ENCODE results near the gene GAB4.

The GAB4 gene

DNA sequence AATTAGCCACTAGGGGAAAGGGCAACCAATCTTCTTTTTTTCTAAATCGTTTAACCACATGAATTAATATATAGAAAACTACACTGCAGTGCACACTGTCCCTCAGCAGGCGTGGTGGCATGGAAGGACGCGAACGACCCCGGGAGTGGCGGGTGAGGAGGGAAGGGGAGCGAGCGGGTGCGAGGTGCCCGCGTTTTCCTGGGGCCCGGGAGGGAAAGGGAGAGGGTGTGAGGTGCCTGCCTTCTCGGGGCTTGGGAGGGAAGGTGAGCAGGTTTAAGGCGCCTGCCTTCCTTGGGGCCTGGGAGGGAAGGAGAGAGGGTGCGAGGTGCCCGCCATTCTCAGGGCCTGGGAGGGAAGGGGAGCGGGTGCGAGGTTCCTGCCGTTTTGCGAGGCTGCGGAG, 765 bp downstream of the GAB4 start:
- DNase-seq = no peak
- intact Hi-C loops (cut with DNase I) = no loop called here

DNA sequence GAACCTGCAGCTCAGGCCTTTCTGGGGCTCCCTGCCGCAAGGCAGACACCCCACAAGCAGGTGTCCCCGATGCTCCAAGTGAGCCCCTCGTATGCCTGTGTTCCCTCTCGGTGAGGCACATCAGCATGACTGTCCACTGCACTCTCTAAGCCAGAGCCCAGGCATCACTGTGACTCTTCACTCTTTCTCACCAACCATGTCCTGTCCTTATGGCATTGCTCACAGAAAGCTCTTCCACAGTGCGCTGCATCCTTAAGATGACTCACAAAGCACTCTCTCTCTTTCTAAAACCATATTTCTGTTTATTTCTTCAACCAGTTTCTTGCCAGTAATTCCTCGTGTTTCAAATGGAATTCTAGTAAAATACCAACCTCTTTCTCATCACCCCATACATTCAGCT, 18.1 kb downstream of the GAB4 start:
- no peak for DNase-seq
- intact Hi-C loops (cut with DNase I) = no loop called here

DNA sequence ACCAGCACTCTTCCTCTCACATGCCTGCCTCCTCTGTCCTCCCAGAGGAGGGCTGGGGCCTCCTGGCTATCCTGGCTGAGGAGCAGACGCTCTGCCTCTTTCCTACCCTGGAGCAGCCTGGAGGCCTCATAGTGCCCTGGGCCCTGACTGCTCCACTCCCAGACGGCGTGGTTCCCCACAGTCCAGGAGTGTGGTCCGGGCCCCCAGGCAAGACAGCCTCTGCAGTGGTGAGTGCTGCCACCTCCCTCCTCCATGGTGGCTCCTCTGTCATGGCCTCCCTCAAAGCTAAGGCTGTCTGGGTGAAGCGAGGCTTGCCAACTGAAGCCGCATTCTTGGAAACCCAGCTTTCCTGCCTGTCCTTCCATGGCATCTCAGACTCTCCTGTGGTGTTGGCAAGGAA, 19.8 kb downstream of the GAB4 start:
- intact Hi-C loops (cut with DNase I) = no loop called here
- no peak for DNase-seq

DNA sequence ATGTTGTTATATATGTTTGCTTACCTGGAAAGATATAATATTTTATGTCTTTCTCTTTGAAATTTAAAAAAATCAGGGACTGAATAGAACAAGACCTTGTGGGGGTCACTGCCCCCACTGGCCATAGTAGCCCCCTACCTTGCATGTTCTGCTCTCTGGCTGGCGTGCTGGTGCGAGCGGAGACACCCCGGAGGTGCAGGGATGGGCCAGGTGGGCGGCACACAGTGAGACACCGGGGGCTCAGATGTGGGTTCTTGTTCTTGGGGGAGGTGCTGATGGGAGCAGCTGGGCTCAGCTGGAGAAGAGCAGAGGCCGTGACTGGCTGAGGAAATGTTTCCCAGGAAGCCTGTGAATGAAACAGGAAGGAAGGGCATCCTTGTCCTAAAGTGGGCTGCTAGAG, 20.2 kb downstream of the GAB4 start:
- intact Hi-C loops (cut with DNase I) = no loop called here

DNA sequence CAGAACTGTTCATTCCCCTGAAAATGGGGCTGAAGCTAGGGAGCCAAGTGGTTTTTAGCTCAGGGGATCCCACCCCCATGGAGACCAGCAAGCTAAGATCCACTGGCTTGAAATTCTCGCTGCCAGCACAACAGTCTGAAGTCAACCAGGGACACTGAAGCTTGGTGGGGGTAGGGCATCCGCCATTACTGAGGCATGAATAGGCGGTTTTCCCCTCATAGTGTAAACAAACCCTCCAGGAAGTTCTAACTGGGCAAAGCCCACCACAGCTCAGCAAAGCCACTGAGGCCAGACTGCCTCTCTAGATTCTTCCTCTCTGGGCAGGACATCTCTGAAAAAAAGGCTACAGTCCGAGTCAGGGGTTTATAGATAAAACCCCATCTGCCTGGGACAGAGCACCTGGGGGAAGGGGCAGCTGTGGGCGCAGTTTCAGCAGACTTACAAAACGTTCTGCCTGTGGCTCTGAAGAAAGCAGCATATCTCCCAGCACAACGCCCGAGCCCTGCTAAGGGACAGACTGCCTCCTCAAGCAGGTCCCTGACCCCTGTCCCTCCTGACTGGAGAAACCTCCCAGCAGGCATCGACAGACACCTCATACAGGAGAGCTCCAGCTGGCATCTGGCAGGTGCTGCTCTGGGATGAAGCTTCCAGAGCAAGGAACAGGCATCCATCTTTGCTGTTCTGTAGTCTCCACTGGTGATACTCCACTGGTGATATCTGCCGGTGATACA, 32.7 kb downstream of the GAB4 start:
- DNase-seq = no peak
- intact Hi-C loops (cut with DNase I) = no loop called here

More for the DNA sequence above, 20.2 kb downstream of the GAB4 start:
- no peak for DNase-seq

DNA sequence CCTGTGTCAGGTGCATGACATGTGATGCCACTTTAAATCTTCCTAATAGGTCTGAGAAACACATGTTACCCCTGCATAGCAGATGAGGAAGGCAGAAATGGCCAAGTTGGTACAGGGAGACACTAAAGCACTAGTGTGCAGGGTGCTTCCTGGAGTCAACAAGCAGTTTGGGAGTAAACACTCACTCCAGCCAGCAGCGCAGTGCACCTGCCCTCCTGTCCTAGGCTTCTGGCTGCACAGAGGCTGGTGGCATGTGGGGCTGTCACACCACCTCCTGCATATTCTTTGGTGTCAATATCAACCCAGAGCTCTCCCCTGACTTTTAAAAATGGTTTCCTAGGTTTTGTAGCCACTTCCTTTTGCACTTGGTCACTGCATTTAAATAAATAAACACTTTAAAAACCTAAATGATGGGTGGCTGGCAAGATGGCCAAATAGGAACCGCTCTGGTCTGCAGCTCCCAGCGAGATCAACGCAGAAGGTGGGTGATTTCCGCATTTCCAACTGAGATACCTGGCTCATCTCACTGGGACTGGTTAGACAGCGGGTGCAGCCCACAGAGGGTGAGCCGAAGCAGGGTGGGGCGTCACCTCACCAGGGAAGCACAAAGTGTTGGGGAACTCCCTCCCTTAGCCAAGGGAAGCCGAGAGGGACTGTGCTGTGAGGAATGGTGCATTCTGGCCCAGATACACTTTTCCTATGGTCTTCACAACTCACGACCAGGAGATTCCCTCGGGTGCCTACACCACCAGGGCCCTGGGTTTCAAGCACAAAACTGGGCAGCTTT, 33.5 kb downstream of the GAB4 start:
- intact Hi-C loops (cut with DNase I) = no loop called here
- DNase-seq = no peak

DNA sequence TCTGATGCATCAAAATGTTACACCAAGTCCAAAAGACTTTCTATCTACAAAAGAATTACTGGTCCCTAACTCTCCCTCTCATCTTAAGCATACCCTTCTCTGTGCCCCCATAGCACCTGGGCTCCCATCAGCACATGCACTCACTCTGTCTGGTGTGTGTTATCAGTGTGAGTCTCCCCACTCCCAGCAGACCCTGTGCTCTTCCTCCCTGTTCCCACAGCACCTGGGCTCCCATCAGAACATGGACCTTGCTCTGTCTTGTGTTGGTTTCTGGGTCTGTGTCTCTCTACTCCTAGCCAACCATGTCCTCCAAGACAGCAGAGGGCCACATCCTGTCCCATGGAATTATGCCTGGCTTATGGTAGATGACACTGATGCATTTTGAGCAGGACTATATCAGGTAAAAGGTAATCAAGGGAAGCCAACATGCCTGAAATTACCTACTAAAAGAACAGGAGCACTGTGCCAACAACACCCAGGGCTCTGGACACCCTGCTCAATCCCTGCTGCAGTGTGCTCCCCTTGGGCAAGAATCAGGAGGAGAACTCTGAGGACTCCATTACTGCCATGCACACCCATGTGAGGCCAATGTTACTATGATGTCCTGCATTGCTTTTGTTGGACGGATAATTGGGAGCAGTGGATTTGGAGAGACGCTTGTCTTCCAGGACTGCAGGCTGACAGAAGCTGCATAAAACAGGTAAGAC, 34.3 kb downstream of the GAB4 start:
- intact Hi-C loops (cut with DNase I) = no loop called here
- DNase-seq = peak in 1 of 42 donors; percentile 1

DNA sequence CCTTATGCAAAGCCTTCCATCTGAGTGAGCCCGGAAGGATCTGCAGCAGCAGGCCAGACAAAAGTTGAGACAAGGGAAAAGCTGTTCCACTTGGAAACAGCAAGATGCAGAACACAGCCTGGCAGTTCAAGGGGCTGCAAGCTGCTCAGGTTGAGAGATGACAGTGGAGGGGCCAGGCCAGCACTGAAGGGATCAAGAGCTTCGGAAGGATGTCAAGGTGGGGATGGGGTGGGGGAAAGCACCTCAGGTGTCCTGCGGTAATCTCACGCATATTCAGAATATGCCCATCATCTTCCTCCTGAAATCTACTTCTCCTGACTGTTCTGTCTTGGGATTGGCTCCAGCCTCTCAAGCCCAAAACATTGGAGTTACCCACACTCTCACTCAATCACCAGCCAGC, 35.7 kb downstream of the GAB4 start:
- intact Hi-C loops (cut with DNase I) = no loop called here
- no peak for DNase-seq

DNA sequence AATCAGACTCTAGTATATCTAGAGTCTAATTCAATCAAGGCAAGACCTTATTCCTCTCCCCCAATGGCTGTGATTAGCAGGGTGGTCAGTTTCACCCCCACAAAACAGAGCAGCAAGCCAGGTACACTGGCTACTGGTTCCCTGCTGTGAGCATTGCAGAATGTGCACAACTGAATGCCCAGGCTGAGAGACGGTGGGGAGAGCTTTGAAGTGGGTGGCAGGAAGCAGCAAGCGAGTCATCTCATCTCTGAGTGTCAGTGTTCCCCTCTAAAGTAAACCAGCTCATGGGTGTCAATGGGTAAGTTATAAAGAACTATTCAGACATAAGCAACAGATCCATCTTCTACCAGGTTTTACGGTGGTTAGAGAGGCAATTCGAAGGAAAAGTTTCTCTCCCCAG, 37.6 kb downstream of the GAB4 start:
- intact Hi-C loops (cut with DNase I) = no loop called here
- DNase-seq = no peak

DNA sequence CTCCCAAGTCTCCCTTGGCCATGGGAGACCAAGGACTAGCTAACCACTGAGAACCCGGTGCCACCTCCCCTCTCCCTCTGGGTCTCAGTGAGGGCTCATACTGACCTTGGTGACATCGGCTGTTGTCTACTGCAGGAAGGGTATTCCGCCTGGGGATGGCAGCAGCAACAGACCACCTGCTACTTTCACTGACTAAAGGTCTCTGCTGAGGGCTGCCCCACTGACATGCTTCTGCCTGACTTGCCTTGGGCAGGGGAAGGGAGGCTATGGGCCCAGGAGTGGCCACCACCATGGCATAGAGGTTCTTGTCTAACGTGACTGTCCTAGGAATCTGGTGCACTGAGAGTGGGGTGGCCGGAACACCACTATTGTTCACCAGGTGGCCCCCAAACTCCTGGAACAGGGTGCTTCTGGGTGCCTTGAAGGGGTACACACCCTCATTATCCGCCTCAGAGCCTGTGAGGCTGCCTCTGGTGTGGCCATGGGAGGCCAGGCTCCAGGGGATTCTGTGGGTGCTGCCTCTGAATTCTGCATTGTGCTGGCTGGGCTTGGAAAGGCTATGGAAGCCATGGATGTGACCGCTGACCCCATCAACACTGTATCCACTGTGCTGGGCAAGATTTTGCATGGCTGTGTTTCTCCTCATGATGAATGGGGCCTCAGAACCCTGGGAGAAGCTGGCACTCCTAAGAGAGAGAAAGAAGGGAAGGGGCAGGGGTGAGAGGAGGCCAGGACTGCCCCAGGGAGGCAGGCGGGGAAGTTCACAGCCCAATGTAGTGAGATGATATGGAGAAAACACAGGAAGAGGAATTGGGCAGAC, 38.3 kb downstream of the GAB4 start:
- intact Hi-C loops (cut with DNase I) = no loop called here
- peak in 1 of 42 donors; percentile 30 for DNase-seq

DNA sequence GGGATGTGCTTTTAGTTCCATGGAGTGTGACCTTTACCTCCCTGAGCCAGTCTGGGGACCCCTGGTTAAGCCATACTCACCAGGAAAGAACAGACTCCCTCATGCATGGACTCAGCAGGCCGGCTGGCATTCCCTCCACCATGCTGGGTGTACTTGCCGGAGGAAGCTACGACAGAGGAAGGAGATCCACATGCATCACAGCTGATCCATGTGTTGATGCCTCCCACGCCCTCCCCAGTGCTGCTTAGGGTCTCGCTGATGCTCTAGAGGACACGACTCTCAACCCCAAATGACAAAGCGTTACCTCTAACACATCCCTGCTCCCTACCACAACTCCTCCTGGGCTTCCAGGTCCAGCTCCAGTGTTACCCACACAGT, 39.8 kb downstream of the GAB4 start:
- intact Hi-C loops (cut with DNase I) = no loop called here
- DNase-seq = no peak

DNA sequence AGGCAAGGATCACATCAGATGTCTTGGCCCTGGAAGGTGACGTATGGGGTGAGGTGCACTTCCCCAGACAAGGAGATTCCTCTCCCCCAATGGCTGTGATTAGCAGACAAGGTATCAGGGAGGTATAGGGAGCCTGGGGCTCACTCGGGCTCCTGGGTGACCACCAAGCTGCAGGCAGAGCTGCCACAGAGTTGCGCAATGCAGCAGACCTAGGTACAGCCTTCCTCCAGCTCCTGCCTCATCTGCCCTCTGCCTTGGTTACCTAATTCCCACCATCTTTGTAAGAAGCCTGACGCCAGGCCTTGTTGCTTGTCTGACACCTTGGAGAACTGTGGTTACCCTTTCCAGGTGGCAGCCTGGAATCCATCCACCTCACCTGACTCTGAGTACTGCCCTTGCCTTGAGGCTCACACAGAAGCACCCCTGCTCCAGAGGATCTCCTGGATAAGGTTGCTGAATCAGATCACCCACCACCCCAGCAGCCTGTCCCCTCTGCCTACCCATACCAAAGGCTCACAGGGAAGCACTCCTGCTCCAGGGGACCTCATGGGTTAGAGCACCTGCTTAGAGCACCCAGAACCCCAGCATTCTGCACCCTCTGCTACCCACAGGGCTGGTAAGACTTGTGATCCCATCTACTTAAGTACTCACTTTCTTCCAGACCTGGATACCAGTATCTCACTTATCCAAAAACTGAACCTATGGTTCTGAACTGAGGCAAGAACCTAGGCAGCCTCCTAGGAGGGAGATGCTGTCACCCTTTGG, 40.4 kb downstream of the GAB4 start:
- intact Hi-C loops (cut with DNase I) = no loop called here
- DNase-seq = no peak

DNA sequence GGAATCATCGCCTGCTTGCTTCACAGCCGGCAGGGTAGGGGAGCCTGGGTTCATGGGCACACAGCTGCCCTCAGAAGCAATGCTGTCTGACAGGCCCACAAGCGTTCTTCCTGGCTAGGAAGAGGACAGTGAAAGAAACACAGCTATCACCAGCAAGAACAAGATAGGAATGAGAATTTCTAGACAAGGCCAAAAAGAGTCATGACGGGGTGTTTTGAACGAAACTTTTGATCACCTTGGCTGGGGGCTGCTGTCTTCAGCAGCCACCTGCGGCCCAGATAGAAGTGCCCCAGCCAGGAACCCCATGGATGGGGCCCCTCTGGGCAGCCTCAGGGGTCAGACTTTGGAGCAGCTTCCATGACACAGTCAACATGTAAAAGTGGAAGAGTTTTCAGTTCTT, 41.8 kb downstream of the GAB4 start:
- DNase-seq = no peak
- intact Hi-C loops (cut with DNase I) = no loop called here

DNA sequence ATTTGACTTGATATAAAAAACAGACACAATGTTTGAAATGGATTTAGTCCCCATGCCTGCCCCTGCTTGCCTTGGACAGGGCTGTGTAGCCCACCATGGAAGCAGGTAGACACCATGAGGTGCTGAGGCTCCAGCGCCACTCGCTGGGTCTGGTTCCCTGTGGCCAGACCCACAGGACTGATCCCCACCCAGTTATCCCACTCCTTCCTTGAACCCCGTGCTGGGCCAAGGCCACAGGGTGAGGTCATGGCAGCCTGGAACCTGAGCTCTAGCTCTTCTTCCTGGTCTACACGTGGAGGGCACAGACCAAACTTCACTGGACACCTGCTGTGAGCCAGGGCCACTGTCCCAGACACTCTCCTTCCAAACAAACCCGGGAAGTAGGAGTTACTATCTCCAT, 42.5 kb downstream of the GAB4 start:
- DNase-seq = no peak
- intact Hi-C loops (cut with DNase I) = no loop called here

DNA sequence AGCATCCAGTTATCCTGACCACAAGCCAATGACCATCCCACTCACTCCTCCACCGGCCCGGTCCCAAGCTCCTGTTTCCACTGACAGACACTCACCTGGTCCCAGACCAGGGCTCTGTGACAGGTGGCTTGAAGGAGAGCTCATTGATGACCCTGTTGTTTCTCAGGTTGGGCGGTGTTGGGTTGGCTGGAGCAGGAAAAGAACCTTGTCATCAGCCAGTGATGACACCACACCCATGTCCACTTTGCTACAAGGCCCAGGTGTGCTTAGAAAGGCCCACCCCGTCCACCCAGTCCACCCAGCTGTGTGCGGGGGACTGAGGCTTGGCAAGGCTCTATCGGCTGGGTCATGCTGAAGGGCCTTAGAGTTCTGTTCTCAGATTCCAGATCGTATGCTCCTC, 42.9 kb downstream of the GAB4 start:
- peak in 1 of 42 donors; percentile 37 for DNase-seq
- intact Hi-C loops (cut with DNase I) = no loop called here

DNA sequence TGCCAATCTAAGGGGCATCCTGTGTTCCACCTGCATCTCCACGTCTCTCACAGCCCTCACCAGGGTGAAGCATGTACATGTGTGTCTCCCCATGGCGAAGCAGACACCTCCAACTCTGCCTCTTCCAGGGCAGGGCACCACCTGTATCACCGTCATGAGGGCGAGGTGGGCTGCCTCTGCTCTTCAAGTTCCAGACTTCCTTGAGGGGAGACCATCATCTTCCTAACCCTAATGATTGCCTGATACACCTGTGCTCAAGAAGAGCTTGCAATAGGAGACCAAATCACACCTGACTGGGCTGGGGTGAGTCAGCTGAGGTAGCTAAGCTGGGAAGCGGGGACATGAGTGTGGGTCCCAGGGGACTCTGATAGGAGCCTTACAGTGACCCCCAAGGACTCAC, 43.7 kb downstream of the GAB4 start:
- intact Hi-C loops (cut with DNase I) = no loop called here
- DNase-seq = no peak

DNA sequence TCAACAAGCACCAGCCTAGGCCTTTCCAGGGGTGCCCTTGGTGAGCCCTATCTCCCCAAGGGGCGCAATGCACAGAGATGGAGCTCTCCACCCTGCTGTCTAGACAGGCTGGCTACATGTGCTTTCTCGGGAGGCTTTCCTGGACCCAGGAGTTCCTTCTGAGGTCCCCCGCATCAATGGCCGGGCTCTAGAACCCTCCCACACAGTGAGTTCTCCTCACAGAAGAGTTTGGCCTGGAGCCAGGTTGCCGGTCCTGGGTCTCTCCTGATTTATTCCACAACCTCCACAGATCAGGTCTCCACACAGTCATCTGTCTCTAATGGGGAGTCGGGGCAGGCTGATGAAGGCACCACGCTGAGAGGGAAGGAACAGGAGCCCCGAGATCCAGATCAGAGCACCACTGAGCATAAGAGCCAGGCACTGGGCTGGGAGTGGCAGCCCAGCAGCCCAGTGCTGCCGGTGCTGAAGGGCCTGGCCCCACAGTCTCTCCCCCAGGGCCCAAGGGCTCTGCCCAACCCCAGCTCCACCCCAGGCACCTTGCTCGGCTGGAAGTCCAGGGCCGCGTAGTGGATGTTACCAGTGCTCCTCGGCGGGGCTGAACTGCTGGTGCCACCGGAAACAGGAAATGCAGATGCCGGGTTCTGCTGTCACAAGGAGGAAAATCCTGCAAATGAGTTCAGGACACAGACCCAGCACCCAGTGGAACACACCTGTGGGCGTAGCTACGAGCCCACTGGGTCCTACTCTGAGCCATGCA, 44.7 kb downstream of the GAB4 start:
- DNase-seq = peak in 1 of 42 donors; percentile 33

DNA sequence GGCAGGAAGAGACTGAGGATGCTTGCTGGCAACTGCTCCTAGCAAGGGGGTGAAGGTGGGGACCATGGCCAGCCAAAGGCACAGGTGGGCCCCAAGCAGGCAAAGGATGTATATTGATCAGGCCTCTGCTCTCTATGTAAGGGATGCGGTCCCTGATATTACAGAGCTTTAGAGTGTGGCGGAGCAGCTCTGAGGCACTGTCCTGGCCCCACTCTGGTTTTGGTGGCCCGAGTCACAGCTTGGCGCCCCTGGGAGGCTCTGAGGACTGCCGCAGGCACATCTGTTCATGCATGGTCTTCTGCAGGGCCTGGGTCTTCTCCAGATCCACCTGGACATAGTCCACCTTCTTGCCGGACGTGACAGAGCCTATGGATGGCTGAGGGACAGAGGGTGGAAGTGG, 45.5 kb downstream of the GAB4 start:
- no peak for DNase-seq
- intact Hi-C loops (cut with DNase I) = no loop called here

More for the DNA sequence above, 44.7 kb downstream of the GAB4 start:
- intact Hi-C loops (cut with DNase I) = no loop called here

Data from head of caudate nucleus (tissue), 42 donors.